Adrenal gland (tissue), 5 donors: Measurements from ENCODE around the gene SAA1.

ENCODE experiments used
- POLR2A ChIP-seq, 2 donors: fragments of 450-650 bp; IDR thresholded peaks; one replicate each; pipeline ENCODE4 v1.6.1; 2017; ENCODE audit warnings: antibody characterized with exemption in 2 of 2, mild to moderate bottlenecking in 2 of 2, moderate library complexity in 1 of 2
- TF ChIP-seq, protein P1 (sequence below), 6 experiments: fragments of 450-650 bp in 4 of 6; fragments of 200-600 bp in 2 of 6; sonication (generic) in 1 of 6; IDR thresholded peaks; 1 replicate in 5 of 6; 2 replicates in 1 of 6; pipeline versions ENCODE4 v1.5.1 to v1.8.0; 2016 to 2021; ENCODE audit warnings: antibody characterized with exemption in 6 of 6, mild to moderate bottlenecking in 2 of 6, moderate library complexity in 1 of 6
- donor health status: DM: no; HTN: no; CAD: no.

GRCh38 chr11:18282626-18283025 lies 16.6 kb downstream of the SAA1 start:
- TF ChIP-seq, protein P1, sequence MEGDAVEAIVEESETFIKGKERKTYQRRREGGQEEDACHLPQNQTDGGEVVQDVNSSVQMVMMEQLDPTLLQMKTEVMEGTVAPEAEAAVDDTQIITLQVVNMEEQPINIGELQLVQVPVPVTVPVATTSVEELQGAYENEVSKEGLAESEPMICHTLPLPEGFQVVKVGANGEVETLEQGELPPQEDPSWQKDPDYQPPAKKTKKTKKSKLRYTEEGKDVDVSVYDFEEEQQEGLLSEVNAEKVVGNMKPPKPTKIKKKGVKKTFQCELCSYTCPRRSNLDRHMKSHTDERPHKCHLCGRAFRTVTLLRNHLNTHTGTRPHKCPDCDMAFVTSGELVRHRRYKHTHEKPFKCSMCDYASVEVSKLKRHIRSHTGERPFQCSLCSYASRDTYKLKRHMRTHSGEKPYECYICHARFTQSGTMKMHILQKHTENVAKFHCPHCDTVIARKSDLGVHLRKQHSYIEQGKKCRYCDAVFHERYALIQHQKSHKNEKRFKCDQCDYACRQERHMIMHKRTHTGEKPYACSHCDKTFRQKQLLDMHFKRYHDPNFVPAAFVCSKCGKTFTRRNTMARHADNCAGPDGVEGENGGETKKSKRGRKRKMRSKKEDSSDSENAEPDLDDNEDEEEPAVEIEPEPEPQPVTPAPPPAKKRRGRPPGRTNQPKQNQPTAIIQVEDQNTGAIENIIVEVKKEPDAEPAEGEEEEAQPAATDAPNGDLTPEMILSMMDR (IDR thresholded peaks at IDR 0.05), result no peak
- TF ChIP-seq POLR2A (IDR thresholded peaks at IDR 0.05), result no peak
